BE2C (cell line): Measurements from ENCODE around the gene APPL2.
"Not testable (repeated sequence)": the region's sequence is repeated elsewhere in the genome, so short reads cannot be mapped to it uniquely, and the experiment has no call there.

ENCODE experiments used
- DNase-seq: peaks from one replicate; pipeline ENCODE4 v3.0.0-alpha.2; 2020
- H3K27me3 ChIP-seq: fragments of 250-450 bp; sonication (Bioruptor Pico); 2 replicates; pipeline ENCODE4 v1.5.1; 2020; ENCODE audit warnings: mild to moderate bottlenecking
- H3K36me3 ChIP-seq: fragments of 250-450 bp; sonication (Bioruptor Pico); 2 replicates; pipeline ENCODE4 v1.5.1; 2020; ENCODE audit warnings: mild to moderate bottlenecking
- H3K4me1 ChIP-seq: fragments of 250-450 bp; sonication (Bioruptor Pico); 2 replicates; pipeline ENCODE4 v1.5.1; 2020
- H3K4me3 ChIP-seq: 2 replicates; pipeline ENCODE4 v1.5.1; 2011; ENCODE audit warnings: low read depth, low read length
- H3K9me3 ChIP-seq: fragments of 250-450 bp; sonication (Bioruptor Pico); 2 replicates; pipeline ENCODE4 v1.5.1; 2020
- CTCF ChIP-seq: IDR thresholded peaks from 2 replicates; pipeline ENCODE4 v1.5.1; 2012; ENCODE audit warnings: mild to moderate bottlenecking, low read depth, low read length

The APPL2 gene

GRCh38 chr12:105253866-105254513 lies 18.0 kb upstream of the APPL2 start:
- no peaks in the 10 kb centered on the region for H3K9me3 ChIP-seq
- no peak for TF ChIP-seq CTCF
- H3K27me3 ChIP-seq, result no peaks in the 10 kb centered on the region
- no peak for DNase-seq
- H3K4me3 ChIP-seq, result no peak overlapping the region
- H3K36me3 ChIP-seq, result no peaks in the 10 kb centered on the region
- H3K4me1 ChIP-seq, result no peaks in the 10 kb centered on the region

- Histone ChIP-seq H3K27me3 (peaks cover 2% of the 10 kb centered on the region; the same call in 1 of the 2 replicates), H3K36me3 (no peaks in the 10 kb centered on the region), H3K4me1 (no peaks in the 10 kb centered on the region), H3K4me3 (no peak overlapping the region), H3K9me3 (no peaks in the 10 kb centered on the region)
- TF ChIP-seq CTCF, result no peak
- DNase-seq, result no peak
Observed at GRCh38 chr12:105252901-105253300, 16.9 kb upstream of the APPL2 start.

- not testable (repeated sequence) for H3K36me3 ChIP-seq, DNase-seq, H3K27me3 ChIP-seq, H3K4me3 ChIP-seq, H3K9me3 ChIP-seq, H3K4me1 ChIP-seq
Observed at GRCh38 chr12:105245776-105246427, 9.9 kb upstream of the APPL2 start.

- no peaks in the 10 kb centered on the region for H3K36me3 ChIP-seq
- no peaks in the 10 kb centered on the region for H3K4me1 ChIP-seq
- H3K4me3 ChIP-seq, result no peak overlapping the region
- TF ChIP-seq CTCF, result no peak
- peaks cover 3% of the 10 kb centered on the region; the same call in 1 of the 2 replicates for H3K27me3 ChIP-seq
- no peaks in the 10 kb centered on the region for H3K9me3 ChIP-seq
- DNase-seq, result no peak
Observed at GRCh38 chr12:105245291-105245690, 9.3 kb upstream of the APPL2 start.

- H3K4me1 ChIP-seq, result peaks cover 2% of the 10 kb centered on the region; the same call in 1 of the 2 replicates
- H3K27me3 ChIP-seq, result no peaks in the 10 kb centered on the region; the same call in 1 of the 2 replicates
- TF ChIP-seq CTCF, result no peak
- no peaks in the 10 kb centered on the region for H3K9me3 ChIP-seq
- no peaks in the 10 kb centered on the region for H3K36me3 ChIP-seq
- H3K4me3 ChIP-seq, result no peak overlapping the region
- no peak for DNase-seq
Observed at GRCh38 chr12:105240228-105240627, 4.3 kb upstream of the APPL2 start.

GRCh38 chr12:105239304-105239703 lies 3.3 kb upstream of the APPL2 start:
- Histone ChIP-seq H3K4me3 (no peak overlapping the region), H3K9me3 (no peaks in the 10 kb centered on the region)

More at GRCh38 chr12:105239304-105239703, 3.3 kb upstream of the APPL2 start:
- TF ChIP-seq CTCF, result no peak
- Histone ChIP-seq H3K27me3 (no peaks in the 10 kb centered on the region; the same call in 1 of the 2 replicates), H3K36me3 (no peaks in the 10 kb centered on the region), H3K4me1 (peaks cover 2% of the 10 kb centered on the region; the same call in 1 of the 2 replicates)
- DNase-seq, result no peak
